ENCODE results near the gene ARSI.

Gene ARSI

DNA sequence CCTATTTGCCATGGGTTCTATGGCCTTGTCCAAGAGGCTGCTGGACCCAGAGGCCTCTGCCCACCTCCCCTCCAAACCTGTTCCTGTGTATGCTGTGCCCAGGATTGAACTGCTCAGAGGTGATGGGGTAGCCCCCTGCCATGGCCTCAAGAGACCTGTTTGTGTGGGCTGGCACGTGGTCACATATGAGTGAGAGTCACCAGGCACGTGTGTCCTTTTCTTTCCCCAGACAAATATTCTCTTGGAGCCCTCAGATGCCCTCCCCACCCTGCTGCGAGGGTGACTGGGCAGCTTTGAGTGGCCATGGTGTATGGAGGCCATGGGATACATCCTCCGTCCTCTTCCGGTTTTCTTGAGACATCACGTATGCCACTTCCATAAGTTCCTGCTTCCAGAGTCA lies 43.9 kb upstream of the ARSI start:
- no peak for DNase-seq (ENCODE audit: extremely low spot score)
- no peak for TF ChIP-seq HDGF (IDR thresholded peaks at IDR 0.05; ENCODE audit: borderline replicate concordance)
- no peak for TF ChIP-seq ELF4 (IDR thresholded peaks at IDR 0.05)
- no peak for TF ChIP-seq CTBP1 (IDR thresholded peaks at IDR 0.05; ENCODE audit: borderline replicate concordance)
- TF ChIP-seq FOXK2 (IDR thresholded peaks at IDR 0.05) = no peak
- TF ChIP-seq SP1 (IDR thresholded peaks at IDR 0.05) = no peak
- no peak for TF ChIP-seq NFRKB (IDR thresholded peaks at IDR 0.05)
- TF ChIP-seq ARNT (IDR thresholded peaks at IDR 0.05) = no peak
- TF ChIP-seq, protein P1, sequence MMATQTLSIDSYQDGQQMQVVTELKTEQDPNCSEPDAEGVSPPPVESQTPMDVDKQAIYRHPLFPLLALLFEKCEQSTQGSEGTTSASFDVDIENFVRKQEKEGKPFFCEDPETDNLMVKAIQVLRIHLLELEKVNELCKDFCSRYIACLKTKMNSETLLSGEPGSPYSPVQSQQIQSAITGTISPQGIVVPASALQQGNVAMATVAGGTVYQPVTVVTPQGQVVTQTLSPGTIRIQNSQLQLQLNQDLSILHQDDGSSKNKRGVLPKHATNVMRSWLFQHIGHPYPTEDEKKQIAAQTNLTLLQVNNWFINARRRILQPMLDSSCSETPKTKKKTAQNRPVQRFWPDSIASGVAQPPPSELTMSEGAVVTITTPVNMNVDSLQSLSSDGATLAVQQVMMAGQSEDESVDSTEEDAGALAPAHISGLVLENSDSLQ (IDR thresholded peaks at IDR 0.05) = no peak
- TF ChIP-seq L3MBTL2 (conservative IDR thresholded peaks at IDR 0.05) = no peak
- no peak for TF ChIP-seq SUZ12 (IDR thresholded peaks at IDR 0.05)
- TF ChIP-seq ZNF384 (IDR thresholded peaks at IDR 0.05) = no peak
- no peak for TF ChIP-seq TARDBP (IDR thresholded peaks at IDR 0.05)
- TF ChIP-seq FOXM1 (IDR thresholded peaks at IDR 0.05; ENCODE audit: borderline replicate concordance) = no peak
- TF ChIP-seq BHLHE40 (IDR thresholded peaks at IDR 0.05; ENCODE audit: borderline replicate concordance) = no peak
- TF ChIP-seq FOXA1 (IDR thresholded peaks at IDR 0.05) = no peak
- TF ChIP-seq LEF1 (IDR thresholded peaks at IDR 0.05; ENCODE audit: borderline replicate concordance) = no peak

DNA sequence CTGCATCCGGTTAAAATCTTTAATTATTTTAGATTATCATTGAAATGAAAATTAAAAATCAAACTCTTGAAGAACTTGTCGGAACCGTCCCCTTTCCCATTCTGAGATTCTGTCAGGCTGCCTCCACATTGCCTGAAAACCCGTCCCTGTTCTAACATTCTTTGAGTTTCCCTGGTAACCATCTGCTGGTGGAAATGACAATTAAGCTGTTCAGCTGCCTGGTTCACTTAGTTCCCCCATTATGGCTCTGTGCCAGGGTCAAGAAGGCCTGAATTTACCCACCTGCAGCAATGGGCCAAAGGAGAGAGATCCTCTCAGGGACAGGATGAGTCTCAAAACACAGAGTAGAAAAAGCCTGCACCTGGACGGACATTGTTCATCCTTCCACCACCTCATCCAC lies 43.0 kb upstream of the ARSI start:
- no peak for DNase-seq (ENCODE audit: extremely low spot score)
- ChIA-PET POLR2A (no interaction called here), CTCF (interaction anchor here (0.7 kb wide), 1 partner anchor 70 kb away, joined by 3 read pairs; no protein-coding TSS in a partner anchor)
- TF ChIP-seq SUZ12 (IDR thresholded peaks at IDR 0.05) = no peak
- TF ChIP-seq FOXK2 (IDR thresholded peaks at IDR 0.05) = no peak
- TF ChIP-seq BHLHE40 (IDR thresholded peaks at IDR 0.05; ENCODE audit: borderline replicate concordance) = no peak
- TF ChIP-seq SP1 (IDR thresholded peaks at IDR 0.05) = no peak
- TF ChIP-seq ZNF384 (IDR thresholded peaks at IDR 0.05) = no peak
- TF ChIP-seq NFRKB (IDR thresholded peaks at IDR 0.05) = no peak
- TF ChIP-seq, protein P1 (IDR thresholded peaks at IDR 0.05) = no peak

More for the DNA sequence above, 43.9 kb upstream of the ARSI start:
- POLR2A ChIA-PET = interaction anchor here (1.6 kb wide), 1 partner anchor 10 kb away, joined by 7 read pairs; no protein-coding TSS in a partner anchor
- CTCF ChIA-PET = interaction anchor here (0.6 kb wide), 1 partner anchor 185 kb away, joined by 4 read pairs; no protein-coding TSS in a partner anchor

DNA sequence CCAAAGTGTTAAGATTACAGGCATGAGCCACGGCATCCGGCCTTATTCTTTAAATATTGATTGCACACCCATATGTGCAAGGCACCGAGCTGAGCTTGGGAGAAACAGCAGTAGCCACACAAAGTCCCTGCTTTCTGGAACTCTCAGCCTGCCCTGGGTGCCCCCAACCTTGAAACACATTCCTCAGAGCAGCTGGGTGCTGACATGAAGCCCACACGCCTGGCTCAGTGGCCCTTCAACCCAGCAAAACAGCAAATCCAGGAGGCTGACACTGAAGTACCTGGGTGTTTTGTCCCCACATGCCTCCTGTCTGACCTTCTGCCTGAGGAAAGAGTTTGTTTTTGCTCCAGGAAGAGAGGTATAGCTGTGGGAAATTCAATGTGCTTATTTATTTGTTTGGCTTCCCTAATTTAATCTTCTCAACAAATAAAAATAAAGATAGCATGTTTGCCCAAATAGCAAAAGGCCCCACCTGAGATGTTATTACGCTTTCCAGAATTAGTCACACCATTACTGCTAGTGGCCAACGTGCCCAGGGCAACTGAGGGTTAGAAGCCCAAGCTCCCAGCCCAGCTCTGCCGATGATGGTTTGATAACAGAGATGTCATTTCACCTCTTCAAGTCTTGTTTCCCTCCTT lies 41.4 kb upstream of the ARSI start:
- no peak for DNase-seq (ENCODE audit: extremely low spot score)
- POLR2A ChIA-PET = no interaction called here
- TF ChIP-seq FOXA1 (IDR thresholded peaks at IDR 0.05) (no peak), SP1 (IDR thresholded peaks at IDR 0.05) (no peak), HDGF (IDR thresholded peaks at IDR 0.05; ENCODE audit: borderline replicate concordance) (no peak), BHLHE40 (IDR thresholded peaks at IDR 0.05; ENCODE audit: borderline replicate concordance) (no peak), FOXK2 (IDR thresholded peaks at IDR 0.05) (no peak), CTBP1 (IDR thresholded peaks at IDR 0.05; ENCODE audit: borderline replicate concordance) (no peak), ARNT (IDR thresholded peaks at IDR 0.05) (no peak), NFRKB (IDR thresholded peaks at IDR 0.05) (no peak), FOXM1 (IDR thresholded peaks at IDR 0.05; ENCODE audit: borderline replicate concordance) (no peak), TARDBP (IDR thresholded peaks at IDR 0.05) (no peak), ZNF384 (IDR thresholded peaks at IDR 0.05) (no peak), LEF1 (IDR thresholded peaks at IDR 0.05; ENCODE audit: borderline replicate concordance) (no peak)
- TF ChIP-seq, protein P1 (IDR thresholded peaks at IDR 0.05) = no peak
- CTCF ChIA-PET = interaction anchor here (1.3 kb wide), 1 partner anchor 69 kb away, joined by 3 read pairs; no protein-coding TSS in a partner anchor

DNA sequence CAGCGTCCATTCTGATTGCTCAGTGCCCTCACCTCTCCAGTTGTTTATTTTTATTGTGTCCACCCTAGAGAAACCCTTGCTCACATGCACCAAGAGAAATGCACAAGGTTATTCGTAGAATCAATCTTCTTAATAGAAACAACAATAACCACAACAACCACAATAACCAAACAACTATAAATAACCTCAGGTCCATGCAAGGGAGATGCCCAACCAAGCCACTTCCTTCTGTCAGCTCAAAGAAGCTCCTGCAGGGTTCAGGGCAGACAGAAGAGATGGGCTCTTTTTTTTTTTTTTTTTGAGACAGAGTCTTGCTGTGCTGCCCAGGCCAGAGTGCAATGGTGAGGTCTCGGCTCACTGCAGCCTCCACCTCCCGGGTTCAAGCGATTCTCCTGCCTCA lies 39.9 kb upstream of the ARSI start:
- no peak for DNase-seq (ENCODE audit: extremely low spot score)
- no peak for TF ChIP-seq BHLHE40 (IDR thresholded peaks at IDR 0.05; ENCODE audit: borderline replicate concordance)
- no peak for TF ChIP-seq LEF1 (IDR thresholded peaks at IDR 0.05; ENCODE audit: borderline replicate concordance)
- TF ChIP-seq ZNF384 (IDR thresholded peaks at IDR 0.05) = no peak
- no peak for TF ChIP-seq CTBP1 (IDR thresholded peaks at IDR 0.05; ENCODE audit: borderline replicate concordance)
- no peak for TF ChIP-seq SP1 (IDR thresholded peaks at IDR 0.05)
- no peak for TF ChIP-seq L3MBTL2 (conservative IDR thresholded peaks at IDR 0.05)
- no peak for TF ChIP-seq TARDBP (IDR thresholded peaks at IDR 0.05)
- no peak for TF ChIP-seq HDGF (IDR thresholded peaks at IDR 0.05; ENCODE audit: borderline replicate concordance)
- no peak for TF ChIP-seq FOXA1 (IDR thresholded peaks at IDR 0.05)
- TF ChIP-seq FOXK2 (IDR thresholded peaks at IDR 0.05) = no peak
- TF ChIP-seq, protein P1 (IDR thresholded peaks at IDR 0.05) = no peak
- no peak for TF ChIP-seq NFRKB (IDR thresholded peaks at IDR 0.05)
- no peak for TF ChIP-seq FOXM1 (IDR thresholded peaks at IDR 0.05; ENCODE audit: borderline replicate concordance)
- no peak for TF ChIP-seq ARNT (IDR thresholded peaks at IDR 0.05)
- POLR2A ChIA-PET = no interaction called here
- CTCF ChIA-PET = no interaction called here

DNA sequence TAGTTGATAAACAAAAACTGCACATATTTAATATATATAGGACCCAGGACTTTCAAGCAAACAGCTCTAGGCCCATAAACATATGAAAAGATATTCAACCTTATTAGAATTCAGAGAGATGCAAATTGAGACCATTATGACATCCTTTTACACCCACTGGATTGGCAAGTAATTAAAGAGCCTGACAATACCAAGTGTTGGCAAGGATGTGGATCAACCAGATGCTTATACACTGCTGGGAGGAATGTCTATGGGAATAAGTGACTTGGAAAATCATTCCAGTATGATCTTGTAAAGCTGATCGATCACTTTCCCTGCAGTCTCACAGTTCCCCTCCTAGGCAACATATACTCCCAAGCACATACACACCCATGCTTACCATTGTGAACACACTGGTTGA lies 39.3 kb upstream of the ARSI start:
- TF ChIP-seq ARNT (IDR thresholded peaks at IDR 0.05) = no peak
- TF ChIP-seq L3MBTL2 (conservative IDR thresholded peaks at IDR 0.05) = no peak
- TF ChIP-seq TARDBP (IDR thresholded peaks at IDR 0.05) = no peak
- no peak for TF ChIP-seq ELF4 (IDR thresholded peaks at IDR 0.05)
- TF ChIP-seq HDGF (IDR thresholded peaks at IDR 0.05; ENCODE audit: borderline replicate concordance) = no peak
- TF ChIP-seq NFRKB (IDR thresholded peaks at IDR 0.05) = no peak
- no peak for TF ChIP-seq ZNF384 (IDR thresholded peaks at IDR 0.05)
- TF ChIP-seq FOXK2 (IDR thresholded peaks at IDR 0.05) = no peak
- no peak for DNase-seq (ENCODE audit: extremely low spot score)
- ChIA-PET POLR2A (no interaction called here), CTCF (no interaction called here)
